Heart left ventricle (tissue), 13 donors: ENCODE measurements around the gene CELF4.

Experiments used
- CTCF ChIP-seq, 12 donors: fragments of 200-600 bp; sonication (generic) in 4 of 12; IDR thresholded peaks; one replicate each; pipeline versions ENCODE4 v1.5.0 to v1.8.0; 2018 to 2022; ENCODE audit warnings: antibody characterized with exemption in 12 of 12, mild to moderate bottlenecking in 5 of 12
- POLR2A ChIP-seq, 2 donors: fragments of 450-650 bp; IDR thresholded peaks; one replicate each; pipeline ENCODE4 v1.6.1; 2017; ENCODE audit warnings: antibody characterized with exemption in 2 of 2, mild to moderate bottlenecking in 2 of 2, moderate library complexity in 2 of 2
- donor health status: ischemic (EF 13 %, LVEDD 7.1; RV severe dilation, severe dysfunction).
- donor health status: DM: no; HTN: yes; CAD: no.
- donor health status: DM: no; HTN: no; CAD: no.
- donor health status: ischemic (EF 25% LVEDD 6.9; RV normal size, moderate dysfunction).
- donor health status: ischemic (EF 25% LVEDD 5.7; RV mildly dilated, moderate dysfunction).
- donor health status: ischemic (EF 35%, LVEDD 5.7; RV mildly dilated, moderate dysfunction).
- donor health status: nonischemic (EF 11% LVEDD 7.7; RV severe dilation, severe dysfunction).
- donor health status: DM: yes; HTN: yes; CAD: no.
- donor health status: PGD.
- donor health status: ischemic (EF 29% LVEDD 5.4; RV normal size, mild dysfunction).
- donor health status: nonischemic (EF 23%, LVEDD 6.1; RV moderate dilation, normal function).

- TF ChIP-seq CTCF (IDR thresholded peaks at IDR 0.05) (no peak), POLR2A (IDR thresholded peaks at IDR 0.05) (no peak)
These were observed 63.0 kb downstream of the CELF4 start for GRCh38 chr18:37502601-37503000.
